ENCODE measurements around the gene HHLA2.

The HHLA2 gene

DNA sequence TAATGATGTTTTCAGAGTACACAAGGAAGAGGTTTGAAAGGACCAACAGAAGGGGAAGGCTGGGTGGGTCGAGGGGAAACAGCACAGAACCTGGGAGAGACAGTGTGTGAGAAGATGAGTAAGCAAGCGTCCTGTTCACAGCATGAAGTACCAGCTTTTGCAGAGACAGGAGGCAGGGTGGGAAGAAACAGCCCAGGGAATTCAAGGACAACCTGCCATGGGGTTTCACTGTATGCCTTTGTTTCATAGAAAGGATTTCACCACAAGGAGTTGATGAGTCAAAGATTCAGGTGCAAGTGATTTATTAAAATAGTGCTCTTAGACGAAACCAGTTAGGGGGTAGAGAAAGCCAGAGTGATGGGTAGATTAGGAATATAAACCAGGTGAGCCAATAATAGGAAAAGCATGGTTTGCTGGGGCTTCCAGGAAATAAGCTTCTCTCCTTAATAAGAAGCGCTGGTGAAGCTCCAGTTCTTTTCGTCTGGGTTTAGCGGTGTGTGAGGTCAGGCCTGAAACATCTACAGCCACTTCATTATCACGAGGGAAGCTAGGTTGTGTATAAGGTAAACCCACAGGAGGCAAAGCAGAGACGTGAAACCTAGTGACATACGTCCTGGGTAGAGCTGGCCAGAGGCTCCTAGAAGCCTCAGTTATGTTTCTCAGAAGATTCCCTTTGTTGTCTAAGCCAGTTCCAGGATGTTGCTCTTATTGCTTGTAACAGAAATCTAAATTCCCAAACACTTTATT lies 3.9 kb downstream of the HHLA2 start:
- no peak for FAIRE-seq

- FAIRE-seq = no peak
Observed at GRCh38 chr3:108301695-108302404, 5.5 kb downstream of the HHLA2 start.

DNA sequence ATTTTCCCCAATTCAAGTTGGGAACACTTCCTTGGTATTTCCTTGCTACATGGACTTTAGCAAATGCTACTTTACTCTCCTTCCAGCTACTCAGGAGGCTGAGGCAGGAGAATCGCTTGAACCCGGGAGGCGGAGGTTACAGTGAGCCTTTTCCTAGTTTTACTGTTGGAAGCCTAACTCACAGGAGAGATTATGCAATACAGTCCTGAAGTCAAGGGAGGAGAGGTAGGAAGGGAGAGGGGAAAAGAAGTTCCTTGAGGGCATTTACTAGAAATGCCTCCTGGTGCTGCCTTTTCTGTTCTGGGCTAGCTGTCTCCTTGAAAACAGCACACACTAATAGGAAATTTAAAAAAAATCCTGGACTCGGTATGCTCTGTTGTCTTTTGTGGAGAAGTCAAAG lies 6.2 kb downstream of the HHLA2 start:
- FAIRE-seq = no peak

DNA sequence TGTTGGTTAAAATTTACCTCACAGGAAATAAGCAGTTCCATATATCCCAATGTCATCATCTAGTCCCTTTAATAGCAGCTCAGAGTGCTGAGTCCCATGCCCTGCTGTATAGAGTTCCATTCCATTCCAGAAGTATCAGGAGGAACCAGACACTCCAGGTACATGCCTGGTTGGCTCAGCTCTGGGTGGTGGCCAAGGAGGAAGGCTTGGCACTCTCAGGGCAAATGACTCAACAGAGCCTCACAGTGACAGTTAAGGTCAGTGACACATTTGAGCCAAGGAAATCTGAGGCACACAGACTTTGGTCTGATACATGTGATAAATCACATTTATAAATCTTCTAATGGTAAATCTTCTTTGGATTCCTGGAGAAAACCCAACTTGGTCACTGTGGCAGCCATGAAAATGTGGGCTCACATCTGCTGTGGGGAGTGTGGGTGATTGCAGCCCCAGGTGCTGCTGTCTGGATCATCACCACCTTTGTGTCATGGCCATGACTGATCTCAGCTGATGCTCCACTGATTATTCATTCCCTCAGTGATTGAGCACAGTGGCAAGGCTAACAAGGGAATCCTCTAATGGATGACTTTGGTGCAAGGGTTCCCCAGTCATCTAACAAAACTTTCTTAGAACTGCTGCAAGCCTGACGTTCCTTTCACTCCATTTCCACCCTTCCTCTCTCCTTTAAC lies 9.3 kb downstream of the HHLA2 start:
- no peak for FAIRE-seq

- FAIRE-seq = no peak
Observed at GRCh38 chr3:108311797-108312196, 15.4 kb downstream of the HHLA2 start.

- no peak for FAIRE-seq
Observed at GRCh38 chr3:108312656-108313055, 16.3 kb downstream of the HHLA2 start.

- peak; percentile 60 for FAIRE-seq
Observed at GRCh38 chr3:108315767-108316301, 19.5 kb downstream of the HHLA2 start.

- FAIRE-seq = no peak
Observed at GRCh38 chr3:108319428-108320082, 23.2 kb downstream of the HHLA2 start.

DNA sequence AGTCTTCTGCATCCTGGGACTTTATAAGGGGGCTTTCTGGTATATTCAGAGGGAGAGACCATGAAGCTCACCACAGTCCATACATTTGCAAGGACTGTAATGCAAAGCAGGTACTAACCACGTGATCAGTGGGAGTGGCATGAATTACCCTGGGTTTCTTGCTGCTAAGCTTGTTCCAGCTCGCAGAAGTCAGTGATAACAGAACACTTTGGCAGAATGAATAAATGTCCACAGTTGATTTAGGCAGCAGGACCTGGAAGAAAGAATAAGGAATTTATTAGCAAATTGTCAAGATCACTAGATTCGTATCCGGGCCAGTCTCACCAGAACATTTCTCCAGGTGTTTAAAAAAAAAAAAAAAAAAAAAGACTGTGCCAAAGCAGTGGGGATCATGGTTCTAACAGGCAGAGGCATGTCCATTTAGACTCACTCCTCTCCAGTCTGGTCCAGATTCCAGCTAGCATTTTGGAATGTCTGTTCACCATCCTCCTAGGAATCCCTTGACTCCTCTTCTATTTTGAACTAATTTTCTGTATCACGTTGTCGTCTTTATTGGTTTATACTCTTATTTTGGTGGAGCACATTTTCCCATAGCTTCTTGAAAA lies 24.5 kb downstream of the HHLA2 start:
- FAIRE-seq = no peak

DNA sequence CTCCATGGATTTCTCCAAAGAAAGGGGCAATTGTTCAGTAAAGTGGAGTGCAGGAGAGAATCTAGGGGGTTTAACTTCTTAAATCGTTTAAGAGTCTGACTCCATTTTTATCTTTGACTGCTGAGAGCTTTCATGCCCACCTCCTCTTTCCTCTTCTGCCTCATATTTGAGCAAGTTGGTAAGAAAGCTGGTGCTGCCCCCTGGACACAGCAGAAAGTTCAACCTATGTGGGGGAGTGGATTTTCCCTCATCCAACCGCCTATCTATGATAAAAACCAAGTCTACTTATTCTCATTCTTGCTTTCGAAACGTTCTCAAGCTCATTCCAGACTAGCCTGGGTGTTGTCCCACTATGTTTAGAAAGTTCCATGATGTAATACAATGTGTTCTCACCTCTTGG lies 26.0 kb downstream of the HHLA2 start:
- FAIRE-seq = no peak

- FAIRE-seq = no peak
Observed at GRCh38 chr3:108324177-108324576, 27.8 kb downstream of the HHLA2 start.

DNA sequence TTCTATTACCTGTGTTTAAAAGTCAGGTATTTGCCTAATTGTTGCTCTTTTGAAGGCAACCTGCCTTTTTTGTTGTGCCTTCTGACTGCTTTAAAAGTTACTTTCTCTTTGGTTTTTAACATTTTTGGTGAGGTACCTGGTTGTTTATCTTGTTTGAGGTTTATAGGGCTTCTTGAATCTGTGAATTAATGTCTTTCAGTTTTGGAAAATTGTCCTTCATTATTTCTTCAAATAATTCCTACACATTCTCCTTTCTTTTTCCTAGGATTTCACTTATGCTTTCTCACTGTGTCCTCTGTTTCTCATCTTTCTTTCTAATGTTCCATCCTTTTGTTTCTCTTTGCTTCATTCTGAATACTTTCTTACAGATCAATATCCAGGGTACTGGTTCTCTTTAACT lies 30.8 kb downstream of the HHLA2 start:
- no peak for FAIRE-seq

DNA sequence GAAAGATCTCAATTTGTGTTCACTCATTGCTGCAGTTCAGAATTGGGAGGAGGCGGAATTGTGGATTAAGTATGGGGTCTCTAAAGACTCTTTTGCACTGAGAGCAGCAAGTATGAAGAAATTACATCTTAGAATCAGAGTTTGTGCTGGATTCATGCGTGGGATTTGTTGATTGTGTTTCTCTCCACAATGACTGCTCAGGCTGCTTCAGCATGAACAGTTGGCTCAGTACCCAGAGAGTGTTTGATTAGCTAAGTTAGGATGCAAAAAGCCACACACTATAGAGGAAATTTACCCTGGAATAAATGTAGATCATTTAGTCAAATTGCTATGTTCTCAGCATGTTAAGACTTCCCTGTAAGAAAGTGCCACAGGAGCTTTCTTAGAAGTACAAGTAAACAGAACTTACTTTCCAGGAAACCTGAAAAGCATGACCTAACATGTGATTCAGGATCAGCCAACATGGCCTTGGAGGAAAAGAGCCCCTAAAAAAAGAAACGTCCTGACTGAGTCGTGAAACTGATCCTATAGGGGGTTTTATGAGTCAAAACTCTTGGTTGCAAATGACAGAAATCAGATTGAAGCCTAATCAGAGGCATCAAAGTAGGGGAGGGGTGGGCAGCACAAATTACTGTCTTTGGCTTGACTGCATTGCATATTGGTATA lies 32.6 kb downstream of the HHLA2 start:
- no peak for FAIRE-seq

DNA sequence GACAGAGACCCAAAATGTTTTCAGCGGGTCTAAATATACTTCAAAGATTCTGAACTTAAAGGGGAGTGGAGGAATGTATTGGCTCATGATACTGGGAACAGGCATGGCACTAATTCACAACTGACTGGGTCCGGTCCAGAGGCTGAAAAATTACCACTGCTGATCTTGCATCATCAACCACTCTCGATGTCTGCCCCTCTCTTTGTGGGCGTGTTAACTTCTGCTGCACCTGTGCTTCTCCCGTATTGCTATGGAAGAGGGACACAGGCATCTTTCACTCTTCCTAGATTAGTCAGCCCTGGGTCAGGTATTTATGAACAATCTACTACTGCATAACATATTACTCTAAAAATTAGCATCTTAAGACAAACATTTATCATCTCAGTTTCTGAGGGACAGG lies 33.2 kb downstream of the HHLA2 start:
- no peak for FAIRE-seq

DNA sequence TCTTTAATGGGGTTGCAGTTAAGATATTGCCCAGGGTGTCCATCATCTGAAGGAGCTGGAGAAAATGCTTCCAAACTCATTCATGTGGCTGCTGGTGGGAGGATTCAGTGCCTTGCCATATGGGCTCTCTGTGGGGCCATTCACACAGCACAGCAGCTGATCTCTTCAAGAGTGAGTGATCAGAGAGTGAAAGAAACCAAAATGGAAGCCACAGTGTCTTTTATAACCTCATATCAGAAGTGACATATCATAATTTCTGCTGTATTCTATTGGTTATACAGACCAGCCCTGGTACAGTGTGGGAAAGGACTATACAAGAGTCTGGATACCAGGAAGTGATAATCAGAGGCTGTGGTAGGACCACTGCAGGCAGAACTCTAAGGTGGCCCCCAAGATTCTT lies 33.6 kb downstream of the HHLA2 start:
- FAIRE-seq = no peak

DNA sequence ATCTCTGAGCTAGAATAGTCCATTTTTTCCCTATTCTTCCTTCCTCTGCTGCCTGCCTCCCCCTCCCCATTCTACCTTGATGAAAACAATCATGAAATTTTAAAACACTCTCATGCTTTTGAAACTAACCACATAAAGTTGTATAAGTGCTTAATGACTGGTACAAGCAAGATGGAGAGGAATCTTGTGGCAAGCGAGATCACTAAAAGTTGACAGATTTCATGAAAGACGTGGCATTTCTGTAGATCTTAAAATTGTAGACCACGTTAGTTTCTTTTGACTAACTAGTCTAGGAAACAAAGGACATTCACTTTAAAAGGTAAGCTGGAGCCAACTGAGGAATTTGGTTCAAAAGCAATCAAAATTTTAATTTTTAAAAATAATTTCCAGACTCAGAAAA lies 35.4 kb downstream of the HHLA2 start:
- FAIRE-seq = no peak

GRCh38 chr3:108333961-108334360 lies 37.6 kb downstream of the HHLA2 start:
- FAIRE-seq = no peak

- FAIRE-seq = no peak
Observed at GRCh38 chr3:108334701-108335100, 38.4 kb downstream of the HHLA2 start.

DNA sequence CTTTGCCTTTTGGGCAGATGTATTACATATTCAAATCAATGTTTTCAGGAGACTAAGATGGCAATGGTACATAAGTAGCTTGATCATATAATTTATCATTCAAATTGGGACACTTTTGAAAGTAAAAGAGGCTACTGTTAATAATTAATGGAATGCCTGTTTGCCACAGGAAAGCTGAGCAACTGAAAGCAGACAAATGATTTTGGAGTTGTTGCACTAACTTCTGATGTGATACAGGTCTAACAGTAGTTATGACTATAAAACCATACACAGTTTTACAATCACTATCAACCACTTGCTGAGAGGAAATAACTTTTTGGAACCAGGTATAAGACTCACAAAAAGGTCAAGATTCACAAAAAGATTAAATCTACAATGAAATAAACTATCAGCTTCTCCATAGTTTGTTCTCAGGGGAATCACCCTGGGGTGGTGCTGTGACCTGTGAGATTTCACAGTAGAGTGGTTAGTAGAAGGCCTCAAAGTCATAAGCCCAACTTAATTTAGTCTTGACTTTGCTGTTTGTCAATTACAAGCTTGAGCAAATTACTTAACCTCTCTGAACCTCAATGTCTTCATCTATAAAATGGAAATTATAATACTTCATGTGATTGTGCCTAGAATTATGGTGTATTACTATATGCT lies 42.7 kb downstream of the HHLA2 start:
- no peak for FAIRE-seq

DNA sequence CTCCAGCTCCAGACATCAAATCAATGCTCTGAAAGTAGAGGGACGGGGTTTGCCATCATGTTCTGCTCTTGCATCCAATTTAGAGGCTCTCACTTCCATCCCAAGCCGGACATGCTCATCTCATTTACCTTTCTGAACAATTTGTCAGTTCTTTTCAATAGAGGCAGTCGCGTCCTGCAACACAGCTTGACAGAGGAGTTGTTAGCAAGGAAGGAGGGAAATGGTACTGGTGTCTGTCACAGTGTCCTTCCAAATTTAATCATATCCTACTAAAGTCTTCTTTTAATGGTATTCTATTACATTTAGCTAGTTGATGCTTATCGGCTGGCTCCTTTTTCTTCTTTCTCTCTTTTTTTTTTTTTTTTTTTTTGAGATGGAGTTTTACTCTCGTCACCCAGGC lies 45.6 kb downstream of the HHLA2 start:
- FAIRE-seq = no peak

DNA sequence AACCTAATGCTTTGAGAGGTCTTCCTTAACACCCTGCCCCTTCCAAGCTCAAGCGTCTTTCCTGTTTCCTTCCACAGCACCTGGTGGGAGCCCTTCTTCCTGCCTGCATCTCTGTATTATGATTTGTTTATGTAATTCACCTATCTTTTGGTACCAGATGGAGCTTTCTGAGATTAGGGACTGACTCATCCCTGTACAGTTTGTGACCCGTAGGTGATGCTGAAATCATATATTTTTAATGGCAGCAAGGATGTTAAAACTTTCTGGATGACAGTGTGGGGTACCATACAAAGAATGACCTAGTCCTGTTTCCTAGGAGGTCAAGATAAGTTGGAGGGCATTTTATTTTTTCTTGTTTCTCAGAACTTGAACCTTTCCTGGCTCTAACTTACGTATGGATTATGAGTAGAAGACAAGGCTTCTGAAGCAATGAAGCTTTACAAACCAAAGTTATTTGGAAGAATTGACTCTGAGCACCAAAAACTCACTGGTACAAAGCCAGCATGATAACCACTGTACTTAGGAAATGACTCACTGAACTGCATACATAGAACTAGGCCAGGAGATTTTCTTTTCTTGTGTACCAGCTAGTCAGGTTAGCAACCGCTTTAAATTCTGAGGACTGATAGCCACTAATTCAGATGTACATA lies 46.6 kb downstream of the HHLA2 start:
- no peak for FAIRE-seq
